Subcutaneous adipose tissue (tissue), 4 donors: ENCODE data around the gene CRYBB3. TPM values are rescaled to one million over a fixed set of nuclear protein-coding genes. Genes with fewer than 3 reads are reported as not detected.

Source experiments
- total RNA-seq, 4 donors: library from RNA; depleted of rRNA; stranded (reverse); fragments of >200 nt; gene quantifications; one replicate each; pipeline ENCODE4 v1.1.0, GENCODE V29; 2016
- TF ChIP-seq, protein P1 (sequence below): fragments of 450-650 bp; IDR thresholded peaks from one replicate; pipeline ENCODE4 v1.5.1; 2016; ENCODE audit warnings: low read depth, mild to moderate bottlenecking, control low read depth, antibody characterized with exemption, moderate library complexity

CRYBB3 gene
- total RNA-seq, 4 donors from 2014 or later = not detected

DNA sequence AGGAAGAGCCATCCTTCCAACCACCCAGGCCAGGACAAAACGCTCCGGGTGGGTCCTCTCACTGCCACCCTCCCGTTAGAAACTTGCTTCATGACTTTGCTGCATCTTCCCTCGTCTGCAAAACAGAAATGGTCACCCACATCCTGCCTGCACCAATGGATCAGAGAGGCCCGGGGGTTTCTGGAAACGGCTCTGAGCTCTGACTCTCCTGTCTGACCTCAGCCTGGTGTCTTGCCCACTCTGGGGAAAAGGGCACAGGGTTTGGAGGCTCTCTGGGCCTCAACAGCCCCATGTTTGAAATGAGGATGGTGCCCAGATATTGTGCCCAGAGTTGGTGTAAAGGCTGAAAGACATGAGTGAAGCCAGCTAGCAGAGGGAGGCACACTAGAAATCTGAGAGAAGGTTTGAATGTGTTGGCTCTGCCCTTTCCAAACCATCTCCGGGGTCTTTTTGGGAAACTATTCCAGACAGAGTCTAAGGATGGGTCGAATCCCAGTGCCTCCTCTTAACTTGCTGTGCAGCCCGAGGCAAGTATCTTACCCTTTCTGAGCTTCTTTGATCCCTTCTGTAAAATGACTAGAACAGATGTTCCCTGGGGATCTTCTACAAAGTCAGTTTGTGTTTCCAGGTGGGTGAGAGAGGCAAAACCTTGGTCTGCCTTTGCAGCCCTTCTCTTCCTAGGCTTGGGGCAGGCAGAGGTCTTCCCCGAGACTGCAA is 2.1 kb downstream of the CRYBB3 start:
- TF ChIP-seq, protein P1, sequence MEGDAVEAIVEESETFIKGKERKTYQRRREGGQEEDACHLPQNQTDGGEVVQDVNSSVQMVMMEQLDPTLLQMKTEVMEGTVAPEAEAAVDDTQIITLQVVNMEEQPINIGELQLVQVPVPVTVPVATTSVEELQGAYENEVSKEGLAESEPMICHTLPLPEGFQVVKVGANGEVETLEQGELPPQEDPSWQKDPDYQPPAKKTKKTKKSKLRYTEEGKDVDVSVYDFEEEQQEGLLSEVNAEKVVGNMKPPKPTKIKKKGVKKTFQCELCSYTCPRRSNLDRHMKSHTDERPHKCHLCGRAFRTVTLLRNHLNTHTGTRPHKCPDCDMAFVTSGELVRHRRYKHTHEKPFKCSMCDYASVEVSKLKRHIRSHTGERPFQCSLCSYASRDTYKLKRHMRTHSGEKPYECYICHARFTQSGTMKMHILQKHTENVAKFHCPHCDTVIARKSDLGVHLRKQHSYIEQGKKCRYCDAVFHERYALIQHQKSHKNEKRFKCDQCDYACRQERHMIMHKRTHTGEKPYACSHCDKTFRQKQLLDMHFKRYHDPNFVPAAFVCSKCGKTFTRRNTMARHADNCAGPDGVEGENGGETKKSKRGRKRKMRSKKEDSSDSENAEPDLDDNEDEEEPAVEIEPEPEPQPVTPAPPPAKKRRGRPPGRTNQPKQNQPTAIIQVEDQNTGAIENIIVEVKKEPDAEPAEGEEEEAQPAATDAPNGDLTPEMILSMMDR = no peak

GRCh38 chr22:25202290-25202921 is 2.7 kb downstream of the CRYBB3 start:
- TF ChIP-seq, protein P1 = no peak

GRCh38 chr22:25203082-25203481 is 3.4 kb downstream of the CRYBB3 start:
- TF ChIP-seq, protein P1 = no peak

GRCh38 chr22:25205847-25206246 is 6.2 kb downstream of the CRYBB3 start:
- TF ChIP-seq, protein P1 = no peak

DNA sequence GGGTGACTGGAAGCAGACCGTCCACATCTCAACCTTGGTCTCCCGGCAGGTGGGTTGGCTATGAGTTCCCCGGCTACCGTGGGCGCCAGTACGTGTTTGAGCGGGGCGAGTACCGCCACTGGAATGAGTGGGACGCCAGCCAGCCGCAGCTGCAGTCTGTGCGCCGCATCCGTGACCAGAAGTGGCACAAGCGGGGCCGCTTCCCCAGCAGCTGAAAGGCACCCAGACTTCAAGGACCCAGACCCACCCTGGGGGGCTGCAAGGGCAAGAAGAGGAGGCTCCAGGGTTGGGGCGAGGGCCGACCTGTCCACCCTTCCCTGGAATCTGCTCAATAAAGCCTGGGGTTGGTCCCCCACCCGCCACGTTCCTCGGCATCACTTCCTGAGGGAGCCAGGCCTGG is 7.3 kb downstream of the CRYBB3 start:
- TF ChIP-seq, protein P1 = no peak

- TF ChIP-seq, protein P1 = no peak
Observed at GRCh38 chr22:25207553-25208157, 8.0 kb downstream of the CRYBB3 start.

GRCh38 chr22:25208328-25208727 is 8.7 kb downstream of the CRYBB3 start:
- TF ChIP-seq, protein P1 = no peak
